HepG2 (cell line): ENCODE measurements around the gene HMGN4. TPM values are rescaled to one million over a fixed set of nuclear protein-coding genes. Genes with fewer than 3 reads are reported as not detected.

Experiments
- ASH2L ChIP-seq: fragments of 300-600, 200-600 bp; sonication (generic); IDR thresholded peaks from 2 replicates; pipeline ENCODE4 v1.7.0; 2017; ENCODE audit warnings: low read depth, mild to moderate bottlenecking, moderate library complexity, mixed read lengths, low read length; ENCODE audit not compliant: insufficient read length
- ELK4 ChIP-seq: sonication (generic); formaldehyde crosslinking; IDR thresholded peaks from 2 replicates; pipeline ENCODE4 v1.9.0; 2021; ENCODE audit warnings: missing genetic modification reagents, borderline replicate concordance
- GPN1 ChIP-seq: sonication (generic); formaldehyde crosslinking; IDR thresholded peaks from 2 replicates; pipeline ENCODE4 v1.5.1; 2020; ENCODE audit warnings: missing genetic modification reagents, borderline replicate concordance
- HNF1A ChIP-seq, 2 experiments: sonication (generic) in 1 of 2; formaldehyde crosslinking in 1 of 2; IDR thresholded peaks; 2 replicates each; pipeline versions ENCODE4 v1.4.0 to v1.6.1; 2016 to 2020; ENCODE audit warnings: borderline replicate concordance in 1 of 2, low read depth in 1 of 2, mild to moderate bottlenecking in 1 of 2, missing genetic modification reagents in 1 of 2
- IRF9 ChIP-seq: sonication (generic); formaldehyde crosslinking; IDR thresholded peaks from 2 replicates; pipeline ENCODE4 v1.8.0; 2022; ENCODE audit warnings: missing genetic modification reagents, mild to moderate bottlenecking, borderline replicate concordance
- JDP2 ChIP-seq: sonication (generic); formaldehyde crosslinking; IDR thresholded peaks from 2 replicates; pipeline ENCODE4 v1.8.1; 2022; ENCODE audit warnings: missing genetic modification reagents, borderline replicate concordance
- KLF11 ChIP-seq: IDR thresholded peaks from 2 replicates; pipeline ENCODE4 v1.6.1; 2016; ENCODE audit warnings: missing compliant biosample characterization
- KLF9 ChIP-seq: IDR thresholded peaks from 2 replicates; pipeline ENCODE4 v1.6.1; 2016; ENCODE audit warnings: low read depth
- TRAFD1 ChIP-seq: sonication (generic); formaldehyde crosslinking; IDR thresholded peaks from 2 replicates; pipeline ENCODE4 v1.5.1; 2020; ENCODE audit warnings: missing genetic modification reagents, mild to moderate bottlenecking, borderline replicate concordance
- ZBTB10 ChIP-seq: sonication (generic); formaldehyde crosslinking; IDR thresholded peaks from 2 replicates; pipeline ENCODE4 v1.4.0; 2020; ENCODE audit warnings: missing genetic modification reagents, borderline replicate concordance
- ZNF441 ChIP-seq: sonication (generic); formaldehyde crosslinking; IDR thresholded peaks from 2 replicates; pipeline ENCODE4 v1.7.0; 2021; ENCODE audit warnings: missing genetic modification reagents, borderline replicate concordance
- ZNF839 ChIP-seq: sonication (generic); formaldehyde crosslinking; IDR thresholded peaks from 2 replicates; pipeline ENCODE4 v1.4.0; 2020; ENCODE audit warnings: missing genetic modification reagents, mild to moderate bottlenecking, borderline replicate concordance
- ZSCAN31 ChIP-seq: sonication (generic); formaldehyde crosslinking; IDR thresholded peaks from 2 replicates; pipeline ENCODE4 v1.5.0; 2020; ENCODE audit warnings: low read depth, mild to moderate bottlenecking, missing genetic modification reagents
- ZUFSP ChIP-seq: sonication (generic); formaldehyde crosslinking; IDR thresholded peaks from 2 replicates; pipeline ENCODE4 v1.9.0; 2021; ENCODE audit warnings: missing genetic modification reagents, mild to moderate bottlenecking, borderline replicate concordance
- polyA plus RNA-seq, 8 experiments: library from polyadenylated mRNA; depleted of rRNA in 3 of 8; stranded (reverse) in 7 of 8; unstranded in 1 of 8; fragments of >200 nt; fragmentation: Illumina TruSeq in 4 of 8; extraction: Trizol in 4 of 8; gene quantifications; 2 replicates each; pipeline versions ENCODE4 v1.2.1 to v1.2.3, GENCODE V29; 2011 to 2016; ENCODE audit warnings: low read depth in 4 of 8, missing spikeins in 1 of 8, mixed read lengths in 1 of 8; ENCODE audit not compliant: insufficient read depth in 1 of 8
- total RNA-seq, 5 experiments: library from RNA; depleted of rRNA; stranded (reverse); fragments of >200 nt; fragmentation: Illumina TruSeq; extraction: Trizol; gene quantifications; 2 replicates each; pipeline ENCODE4 v1.2.3, GENCODE V29; 2016; ENCODE audit warnings: low read depth in 1 of 5

HMGN4 gene
- total and polyA plus RNA-seq, 2 of the 13 experiments (the other 11 are each of a cell fraction or from before 2014, with no cell fraction given), result 39.9 to 52.1 TPM

- TF ChIP-seq IRF9 (CRISPR knock-in tag), result no peak; the same call in 1 of the 2 replicates
- no peak for TF ChIP-seq ASH2L
- TF ChIP-seq ZUFSP (CRISPR knock-in tag), result no peak
- no peak for TF ChIP-seq JDP2 (CRISPR knock-in tag)
- no peak for TF ChIP-seq ELK4 (CRISPR knock-in tag)
- TF ChIP-seq KLF11, result peak; percentile 74; the same call in 1 of the 2 replicates
- TF ChIP-seq TRAFD1, result no peak
- no peak for TF ChIP-seq KLF9 (CRISPR knock-in tag)
- TF ChIP-seq GPN1, result no peak
- no peak for TF ChIP-seq ZSCAN31
- TF ChIP-seq ZNF839 (CRISPR knock-in tag), result 0 out of 2 replicates have a peak, but pooled peaks have one; percentile 81
- TF ChIP-seq ZNF441 (CRISPR knock-in tag), result peak; percentile 83
- no peak for TF ChIP-seq HNF1A (IDR thresholded peaks at IDR 0.05; ENCODE audit: low read depth)
- peak; percentile 49; the same call in 1 of the 2 replicates for TF ChIP-seq HNF1A (CRISPR knock-in tag; IDR thresholded peaks at IDR 0.05; ENCODE audit: borderline replicate concordance)
- TF ChIP-seq ZBTB10 (CRISPR knock-in tag), result no peak
Measured at GRCh38 chr6:26595669-26596269, 57.6 kb downstream of the HMGN4 start (continued).
